Breast epithelium (tissue), 4 donors: ENCODE results near the gene BOD1L1. TPM values are rescaled to one million over a fixed set of nuclear protein-coding genes. Genes with fewer than 3 reads are reported as not detected.

Source experiments
- DNase-seq, 2 donors: peaks; one replicate each; pipeline ENCODE4 v3.0.0-alpha.2; 2019; ENCODE audit warnings: low spot score in 2 of 2
- H3K27ac ChIP-seq, 2 donors: fragments of 200-600 bp; sonication (generic) in 1 of 2; one replicate each; pipeline ENCODE4 v1.5.1; 2016 to 2019; ENCODE audit warnings: mild to moderate bottlenecking in 1 of 2
- H3K27me3 ChIP-seq, 2 donors: fragments of 200-600 bp; sonication (generic) in 1 of 2; one replicate each; pipeline versions ENCODE4 v1.5.1 to v1.6.0; 2017 to 2019; ENCODE audit warnings: control low read depth in 1 of 2, mild to moderate bottlenecking in 1 of 2
- H3K36me3 ChIP-seq: fragments of 200-600 bp; one replicate; pipeline ENCODE4 v1.5.1; 2019
- H3K4me1 ChIP-seq, 2 donors: fragments of 200-600 bp; sonication (generic); one replicate each; pipeline ENCODE4 v1.5.1; 2016 to 2019; ENCODE audit warnings: control low read depth in 1 of 2
- H3K4me3 ChIP-seq, 3 donors: fragments of 200-600 bp; sonication (generic); 1 replicate in 2 of 3; 2 replicates in 1 of 3; pipeline ENCODE4 v1.5.1; 2016 to 2019; ENCODE audit warnings: mild to moderate bottlenecking in 3 of 3, moderate library complexity in 2 of 3
- H3K9me3 ChIP-seq, 2 donors: fragments of 200-600 bp; sonication (generic) in 1 of 2; one replicate each; pipeline ENCODE4 v1.5.1; 2016 to 2019; ENCODE audit warnings: control low read depth in 1 of 2
- POLR2A ChIP-seq: fragments of 450-650 bp; IDR thresholded peaks from one replicate; pipeline ENCODE4 v1.6.1; 2016; ENCODE audit warnings: antibody characterized with exemption, mild to moderate bottlenecking, moderate library complexity
- POLR2AphosphoS5 ChIP-seq, 3 donors: sonication (generic); formaldehyde crosslinking; IDR thresholded peaks; one replicate each; pipeline ENCODE4 v1.6.1; 2017; ENCODE audit warnings: antibody characterized with exemption in 3 of 3
- intact Hi-C: fragments of 100-400 bp; cut with DNase I; formaldehyde crosslinking; loops from one replicate; pipeline ENCODE4 v1.15.1; 2023; ENCODE audit warnings: low total_unique reads
- total RNA-seq, 3 donors: library from RNA; depleted of rRNA; stranded (reverse); fragments of >200 nt; gene quantifications; one replicate each; pipeline ENCODE4 v1.1.0, GENCODE V29; 2016
- TF ChIP-seq, protein P1 (sequence below), 3 donors: fragments of 450-650 bp; IDR thresholded peaks; one replicate each; pipeline ENCODE4 v1.5.1; 2016 to 2017; ENCODE audit warnings: antibody characterized with exemption in 3 of 3, mild to moderate bottlenecking in 3 of 3, moderate library complexity in 3 of 3

Gene BOD1L1
- 10 to 100 TPM; 49.0 to 68.3 (median 56.0) TPM for total RNA-seq

DNA sequence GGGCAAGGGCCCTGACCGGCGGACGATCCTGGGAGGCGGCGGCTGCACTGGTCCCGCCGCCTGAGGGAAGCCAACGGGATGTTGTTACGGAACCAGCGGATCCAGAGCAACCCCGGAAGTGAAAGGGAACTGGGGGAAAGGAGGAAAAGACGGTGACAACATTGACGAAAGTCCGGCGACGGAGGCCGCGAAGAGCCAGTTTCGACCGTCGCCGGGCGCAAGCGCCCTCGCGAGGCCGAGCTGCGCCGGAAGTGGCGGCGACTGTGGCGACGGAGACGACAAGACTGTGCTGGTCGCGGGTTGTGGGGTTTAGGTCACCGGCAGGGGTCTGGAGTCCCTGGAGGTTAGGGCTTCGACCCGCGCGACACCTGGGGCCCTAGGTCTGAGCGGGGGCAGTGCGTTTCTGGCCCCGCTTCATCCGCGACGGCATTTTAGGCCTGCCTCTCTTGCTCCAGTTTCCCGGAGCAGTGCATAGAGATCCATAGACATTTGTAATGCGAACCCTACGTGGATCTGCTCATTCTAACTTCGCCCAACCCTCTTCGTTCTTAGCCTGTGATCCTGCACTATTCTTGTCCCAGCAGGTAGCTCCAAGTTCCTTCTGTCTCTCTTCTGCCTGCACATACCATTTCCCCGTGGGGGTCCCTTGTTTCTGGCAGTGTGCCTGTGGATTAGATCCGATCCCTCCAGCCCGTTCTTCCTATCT, at the start of gene BOD1L1:
Gene BOD1L1, minus strand, starts transcription at position 120 of the 706 bp plus-strand sequence. CDS start 138 bp downstream, outside the sequence.
- no peaks in the 10 kb centered on the region for H3K9me3 ChIP-seq
- peaks cover 3 to 8% of the 10 kb centered on the region in 2 donors for H3K4me1 ChIP-seq
- no peaks in the 10 kb centered on the region for H3K36me3 ChIP-seq
- no peaks in the 10 kb centered on the region for H3K27me3 ChIP-seq
- peak; percentile 82 to 83 for DNase-seq
- H3K4me3 ChIP-seq, result peak within 1 kb of the TSS; percentile 82 to 92 (median 90)
- peak within 1 kb of the TSS; percentile 96 for H3K27ac ChIP-seq
- intact Hi-C loops, result no loop called here
- TF ChIP-seq POLR2AphosphoS5 (IDR thresholded peaks at IDR 0.05) (peak; percentile 92 to 98 (median 97)), POLR2A (peak; percentile 91)
- TF ChIP-seq, protein P1, sequence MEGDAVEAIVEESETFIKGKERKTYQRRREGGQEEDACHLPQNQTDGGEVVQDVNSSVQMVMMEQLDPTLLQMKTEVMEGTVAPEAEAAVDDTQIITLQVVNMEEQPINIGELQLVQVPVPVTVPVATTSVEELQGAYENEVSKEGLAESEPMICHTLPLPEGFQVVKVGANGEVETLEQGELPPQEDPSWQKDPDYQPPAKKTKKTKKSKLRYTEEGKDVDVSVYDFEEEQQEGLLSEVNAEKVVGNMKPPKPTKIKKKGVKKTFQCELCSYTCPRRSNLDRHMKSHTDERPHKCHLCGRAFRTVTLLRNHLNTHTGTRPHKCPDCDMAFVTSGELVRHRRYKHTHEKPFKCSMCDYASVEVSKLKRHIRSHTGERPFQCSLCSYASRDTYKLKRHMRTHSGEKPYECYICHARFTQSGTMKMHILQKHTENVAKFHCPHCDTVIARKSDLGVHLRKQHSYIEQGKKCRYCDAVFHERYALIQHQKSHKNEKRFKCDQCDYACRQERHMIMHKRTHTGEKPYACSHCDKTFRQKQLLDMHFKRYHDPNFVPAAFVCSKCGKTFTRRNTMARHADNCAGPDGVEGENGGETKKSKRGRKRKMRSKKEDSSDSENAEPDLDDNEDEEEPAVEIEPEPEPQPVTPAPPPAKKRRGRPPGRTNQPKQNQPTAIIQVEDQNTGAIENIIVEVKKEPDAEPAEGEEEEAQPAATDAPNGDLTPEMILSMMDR (IDR thresholded peaks at IDR 0.05), result peak in 2 of 3 donors; percentile 29 to 46

DNA sequence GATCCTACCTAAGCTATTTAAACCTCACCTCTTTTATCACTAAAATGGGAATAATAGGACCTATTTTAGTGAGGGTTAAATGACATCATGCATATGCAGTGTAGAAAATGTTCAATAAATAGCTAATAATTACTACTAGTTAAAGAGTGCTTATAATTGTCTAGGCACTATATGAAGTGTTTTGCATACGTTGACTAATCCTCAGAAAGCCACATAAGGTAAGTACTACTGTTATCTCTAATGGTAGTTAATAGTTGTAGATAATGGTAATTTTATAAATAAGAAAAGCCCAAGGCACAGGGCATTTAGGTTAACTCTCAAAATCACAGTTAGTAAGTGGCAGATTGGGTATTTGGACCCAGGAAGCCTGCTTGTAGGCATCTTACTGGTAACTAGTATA, 47.4 kb upstream of the BOD1L1 start:
- DNase-seq, result no peak
- Histone ChIP-seq H3K36me3 (no peaks in the 10 kb centered on the region), H3K4me1 (no peaks in the 10 kb centered on the region), H3K4me3 (no peak overlapping the region), H3K27me3 (no peaks in the 10 kb centered on the region), H3K9me3 (peaks cover 5 to 16% of the 10 kb centered on the region in 2 donors), H3K27ac (no peak overlapping the region)
- TF ChIP-seq POLR2A (no peak), POLR2AphosphoS5 (IDR thresholded peaks at IDR 0.05) (no peak)
- TF ChIP-seq, protein P1 (IDR thresholded peaks at IDR 0.05), result no peak
- intact Hi-C loops, result no loop called here

DNA sequence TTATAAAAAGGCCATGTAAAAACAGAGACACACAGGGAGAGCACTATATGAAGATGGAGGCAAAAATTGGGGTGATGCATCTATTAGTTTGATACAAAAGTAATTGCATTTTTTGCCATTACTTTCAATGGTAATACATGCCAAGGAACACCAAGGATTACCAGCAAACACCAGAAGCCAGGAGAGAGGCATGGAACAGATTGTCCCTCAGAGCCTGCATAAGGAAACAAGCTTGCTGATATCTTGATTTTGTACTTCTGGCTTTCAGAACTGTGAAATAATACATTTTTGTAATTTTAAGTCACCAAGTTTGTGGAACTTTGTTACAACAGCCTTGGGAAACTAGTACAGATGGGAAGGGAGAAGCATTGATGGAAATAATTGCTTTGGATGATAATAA, 45.6 kb upstream of the BOD1L1 start:
- H3K36me3 ChIP-seq, result no peaks in the 10 kb centered on the region
- TF ChIP-seq, protein P1 (IDR thresholded peaks at IDR 0.05), result no peak
- TF ChIP-seq POLR2A, result no peak
- no peak overlapping the region for H3K27ac ChIP-seq
- H3K4me3 ChIP-seq, result no peak overlapping the region
- no peak for DNase-seq
- intact Hi-C loops, result no loop called here
- H3K4me1 ChIP-seq, result no peaks in the 10 kb centered on the region
- peaks cover 5 to 16% of the 10 kb centered on the region in 2 donors for H3K9me3 ChIP-seq
- H3K27me3 ChIP-seq, result no peaks in the 10 kb centered on the region

DNA sequence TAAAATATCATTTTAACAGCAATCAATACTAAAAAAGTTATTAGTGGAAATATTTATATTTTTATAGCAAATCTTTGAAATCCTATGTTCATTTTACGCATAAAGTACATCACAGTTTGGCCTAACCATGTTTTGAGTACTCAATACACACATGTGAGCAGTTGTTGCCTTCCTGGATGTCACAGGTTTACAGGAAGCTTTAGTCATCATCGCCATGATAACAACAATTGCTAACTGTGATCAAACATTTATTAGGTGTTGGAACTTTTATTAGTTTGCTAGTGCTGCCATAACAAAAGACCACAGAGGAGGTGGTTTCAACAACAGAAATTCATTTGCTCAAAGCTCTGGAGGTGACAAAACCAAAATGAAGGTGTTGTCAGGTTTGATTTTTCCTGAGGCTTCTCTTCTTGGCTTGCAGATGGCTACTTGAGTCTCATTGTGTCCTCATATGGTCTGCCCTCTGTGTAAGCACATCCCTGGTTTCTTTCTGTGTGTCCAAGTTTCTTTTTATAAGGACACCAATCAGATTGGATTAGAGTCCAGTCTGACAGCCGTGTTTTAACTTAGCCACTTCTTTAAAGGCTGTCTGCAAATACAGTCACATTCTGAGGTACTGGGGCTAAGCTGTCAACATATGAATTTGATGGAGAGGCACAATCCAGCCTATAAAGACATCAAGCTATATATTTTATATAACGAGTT, 43.1 kb upstream of the BOD1L1 start:
- Histone ChIP-seq H3K9me3 (peaks cover 5 to 16% of the 10 kb centered on the region in 2 donors), H3K4me3 (no peak overlapping the region), H3K27me3 (no peaks in the 10 kb centered on the region), H3K36me3 (no peaks in the 10 kb centered on the region), H3K4me1 (no peaks in the 10 kb centered on the region), H3K27ac (no peak overlapping the region)
- intact Hi-C loops, result no loop called here
- TF ChIP-seq POLR2A (no peak), POLR2AphosphoS5 (IDR thresholded peaks at IDR 0.05) (no peak)
- TF ChIP-seq, protein P1 (IDR thresholded peaks at IDR 0.05), result no peak
- DNase-seq, result no peak
